Stimulated activated CD4-positive, alpha-beta T cell treated with anti-CD3 and anti-CD28 coated beads, Interleukin-1b, Interleukin-23, amount 100 ng/mL, for 48 hours (primary cell): ENCODE results near the gene OR2AE1.
"Not testable (repeated sequence)": the region's sequence is repeated elsewhere in the genome, so short reads cannot be mapped to it uniquely, and the experiment has no call there.

ENCODE experiments used
- DNase-seq: peaks from one replicate; pipeline ENCODE4 v3.0.0-alpha.2; 2020

The OR2AE1 gene, protein sequence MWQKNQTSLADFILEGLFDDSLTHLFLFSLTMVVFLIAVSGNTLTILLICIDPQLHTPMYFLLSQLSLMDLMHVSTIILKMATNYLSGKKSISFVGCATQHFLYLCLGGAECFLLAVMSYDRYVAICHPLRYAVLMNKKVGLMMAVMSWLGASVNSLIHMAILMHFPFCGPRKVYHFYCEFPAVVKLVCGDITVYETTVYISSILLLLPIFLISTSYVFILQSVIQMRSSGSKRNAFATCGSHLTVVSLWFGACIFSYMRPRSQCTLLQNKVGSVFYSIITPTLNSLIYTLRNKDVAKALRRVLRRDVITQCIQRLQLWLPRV

DNA sequence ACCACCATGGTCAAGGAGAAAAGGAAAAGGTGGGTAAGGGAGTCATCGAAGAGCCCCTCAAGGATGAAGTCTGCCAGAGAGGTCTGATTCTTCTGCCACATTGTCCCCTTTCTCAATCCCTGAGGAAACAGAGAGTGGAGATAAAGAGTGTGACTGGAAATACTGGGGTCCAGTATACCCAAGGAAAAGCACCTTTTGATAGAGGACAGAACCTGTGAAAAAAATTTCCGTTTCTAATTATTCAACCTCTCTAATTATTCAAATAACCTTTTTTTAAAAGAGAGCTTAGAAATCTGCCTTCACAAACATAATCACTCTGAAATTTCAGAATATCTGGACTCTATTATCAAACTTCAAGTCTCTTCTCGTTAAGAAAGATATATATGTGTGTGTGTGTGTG is at the start of gene OR2AE1:
Gene OR2AE1, minus strand, starts transcription at position 101 of the 400 bp plus-strand sequence. Its CDS starts 0 bp downstream, at position 101.
- DNase-seq: no peak

DNA sequence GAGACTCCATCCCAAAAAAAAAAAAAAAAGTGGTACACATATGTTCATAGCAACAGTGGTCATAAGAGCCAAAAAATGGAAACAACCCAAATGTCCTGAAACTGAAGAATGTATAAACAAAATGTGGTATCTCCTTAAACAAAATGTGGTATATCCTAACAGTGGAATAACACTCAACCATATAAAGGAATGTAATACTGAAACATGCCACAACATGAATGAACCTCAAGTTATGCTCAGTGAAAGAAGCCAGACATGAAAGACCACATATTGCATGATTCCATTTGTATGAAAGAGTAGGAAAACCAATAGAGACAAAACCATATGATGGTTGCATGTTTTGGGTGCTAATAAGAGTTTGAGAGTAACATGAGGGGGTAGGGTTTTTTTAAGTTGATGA is 49.5 kb upstream of the OR2AE1 start:
- no peak for DNase-seq

DNA sequence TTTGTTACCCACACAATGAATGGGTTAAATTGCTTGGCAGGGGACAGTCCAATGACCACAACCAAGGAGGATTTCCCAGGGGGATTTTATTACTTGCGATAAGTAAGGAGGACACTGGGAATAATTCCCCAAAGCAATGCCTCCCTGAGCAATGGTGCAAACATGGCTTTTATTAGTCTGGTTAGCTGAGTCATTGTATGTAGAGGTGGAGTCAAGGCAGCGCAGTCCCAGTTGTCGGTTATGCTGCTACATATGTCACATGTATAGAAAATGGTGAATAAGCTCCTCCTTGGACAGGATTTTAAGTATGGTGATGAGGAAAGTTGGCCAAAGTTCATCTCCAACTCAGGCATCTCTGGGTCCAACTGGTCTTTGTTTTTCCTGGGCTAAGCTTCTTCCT is 46.4 kb upstream of the OR2AE1 start:
- no peak for DNase-seq

DNA sequence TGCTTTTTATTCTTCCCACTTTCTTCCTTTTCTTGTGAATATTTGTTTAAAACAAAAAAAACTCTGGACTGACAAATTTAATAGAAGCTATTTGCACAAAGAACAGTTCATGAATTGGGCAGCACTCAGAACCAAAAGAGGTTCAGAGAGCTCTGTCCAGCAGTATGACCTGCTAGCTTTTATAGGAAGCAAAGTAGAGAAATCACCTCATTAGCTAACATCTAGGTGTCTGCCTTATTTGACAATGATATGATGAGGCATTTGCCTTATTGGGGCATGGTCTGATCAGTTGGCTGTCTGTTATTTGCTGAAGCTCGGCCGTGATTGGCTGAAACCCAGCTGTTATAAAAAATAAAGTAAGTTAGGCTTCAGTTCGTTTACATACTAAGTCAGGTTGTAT is 43.3 kb upstream of the OR2AE1 start:
- no peak for DNase-seq

DNA sequence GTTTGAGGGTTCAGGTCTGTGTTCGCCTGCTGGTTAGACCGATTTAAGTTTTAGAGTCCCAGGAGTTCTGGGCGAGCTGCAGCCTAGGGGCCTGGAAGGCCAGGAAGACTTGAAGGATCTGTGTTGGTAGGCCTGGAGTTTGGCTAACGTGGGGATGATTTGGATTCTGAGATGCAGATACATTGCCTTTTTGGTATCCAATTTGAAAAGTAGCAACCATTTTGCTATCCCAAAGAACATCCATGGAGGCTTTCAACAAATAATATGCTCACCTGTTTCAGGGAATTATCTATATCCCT is 42.9 kb upstream of the OR2AE1 start:
- DNase-seq: no peak

DNA sequence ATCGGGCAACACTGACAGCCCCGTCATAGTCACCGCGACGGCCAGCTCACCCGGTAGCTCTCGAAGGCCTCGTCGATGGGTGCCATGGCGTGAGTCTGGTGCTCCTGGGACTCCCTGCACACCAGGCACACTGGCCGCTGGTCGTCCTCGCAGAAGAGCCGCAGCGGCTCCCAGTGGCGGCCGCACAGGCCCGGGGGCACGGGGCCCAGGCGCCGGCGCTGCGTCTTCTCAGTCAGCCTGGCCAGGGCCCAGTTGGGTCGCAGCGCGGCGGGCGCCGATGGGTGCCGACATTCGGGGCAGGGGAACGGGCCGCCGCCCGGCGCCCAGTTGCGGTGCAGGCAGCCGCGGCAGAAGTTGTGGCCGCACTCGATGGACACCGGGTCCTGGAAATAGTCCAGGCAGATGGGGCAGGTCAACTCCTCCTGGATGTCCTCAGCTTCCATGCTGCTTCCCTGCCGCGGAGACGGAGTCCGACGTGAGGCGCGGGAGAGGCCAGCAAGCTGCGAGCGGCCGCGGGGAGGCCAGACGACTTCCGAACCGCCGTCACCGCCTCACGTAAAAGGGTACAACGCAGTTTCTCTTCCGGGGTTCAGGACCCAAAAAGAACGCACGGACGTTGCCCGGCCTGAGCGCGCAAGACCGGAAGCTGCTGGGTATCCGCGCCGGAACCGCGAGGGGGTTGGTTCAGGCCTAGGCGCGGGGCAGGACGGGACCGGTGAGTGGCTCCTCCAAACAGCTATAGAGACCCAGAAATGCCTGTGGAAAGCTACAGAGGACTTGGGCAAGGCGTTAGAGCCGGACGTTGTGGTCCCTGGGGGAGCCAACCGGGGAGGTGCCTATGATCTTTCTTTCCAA is 42.4 kb upstream of the OR2AE1 start, which contains the start of gene TRIM4:
Gene TRIM4, minus strand, starts transcription at position 572 of the 855 bp plus-strand sequence. Its CDS starts 129 bp downstream, at position 443.
- DNase-seq: peak; percentile 93

DNA sequence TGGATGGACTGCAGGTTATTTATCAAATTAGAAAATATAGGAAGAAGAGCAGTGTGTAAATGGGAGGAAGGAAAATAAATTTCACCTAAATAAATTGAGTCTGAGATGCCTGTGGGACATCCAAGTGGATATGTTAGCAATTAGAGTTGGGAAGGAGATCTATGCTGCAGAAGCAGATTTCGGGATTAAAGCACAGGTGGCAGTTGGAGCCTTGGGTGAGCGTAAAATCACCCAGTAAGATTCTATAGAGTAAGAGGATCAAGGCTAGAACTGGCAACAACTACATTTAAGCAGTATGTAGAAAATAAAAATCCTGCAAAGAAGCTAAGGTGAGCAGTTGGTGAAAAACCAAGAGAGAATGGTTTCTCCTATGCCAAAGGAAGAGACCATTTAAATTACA is 34.1 kb upstream of the OR2AE1 start:
- no peak for DNase-seq

DNA sequence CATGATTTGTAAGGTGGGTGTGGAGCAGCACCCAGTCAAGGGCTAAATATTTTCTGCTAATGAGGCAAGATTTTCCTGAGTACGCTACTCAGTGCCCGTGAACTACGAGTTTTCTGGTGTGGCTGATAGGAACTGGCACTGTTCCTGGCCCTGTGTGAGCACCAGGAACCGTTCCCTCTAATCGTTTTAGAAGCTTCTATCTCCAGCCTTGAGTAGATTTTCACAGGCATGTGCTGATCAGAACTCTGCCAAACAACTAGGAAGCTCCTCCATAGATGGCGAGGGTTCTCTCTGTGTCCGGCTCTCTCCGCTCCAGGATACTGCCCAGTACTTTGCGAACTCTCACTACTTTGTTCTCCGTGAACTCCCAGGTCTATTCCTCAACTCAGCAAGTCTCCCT is 24.7 kb upstream of the OR2AE1 start:
- no peak for DNase-seq

DNA sequence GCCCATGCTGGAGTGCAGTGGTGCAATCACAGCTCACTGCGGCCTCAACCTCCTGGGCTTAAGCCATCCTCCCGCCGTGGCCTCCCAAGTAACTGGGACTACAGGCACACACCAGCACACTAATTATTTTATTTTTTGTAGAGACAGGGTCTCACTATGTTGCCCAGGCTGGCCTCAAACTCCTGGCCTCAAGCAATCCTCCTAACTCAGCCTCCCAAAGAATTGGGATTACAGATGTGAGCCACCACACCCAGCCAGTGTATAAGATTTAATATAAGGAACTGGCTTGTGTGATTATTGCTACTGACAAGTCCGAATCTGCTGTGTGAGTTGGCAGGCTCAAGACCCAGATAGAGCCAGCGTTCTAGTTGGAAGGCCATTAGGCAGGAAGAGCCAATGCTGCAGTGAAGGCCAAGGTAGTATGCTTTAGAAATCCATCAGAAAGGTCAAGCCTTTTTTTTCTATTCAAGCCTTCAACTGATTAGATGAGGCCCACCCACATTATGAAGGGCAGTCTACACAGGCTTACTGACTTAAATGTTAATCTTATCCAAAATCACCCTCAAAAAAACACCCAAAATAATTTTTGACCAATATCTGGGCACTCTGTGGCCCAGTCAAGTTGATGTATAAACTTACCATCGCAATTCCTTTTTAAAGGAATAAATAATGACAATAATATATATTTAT is 23.1 kb upstream of the OR2AE1 start:
- no peak for DNase-seq

DNA sequence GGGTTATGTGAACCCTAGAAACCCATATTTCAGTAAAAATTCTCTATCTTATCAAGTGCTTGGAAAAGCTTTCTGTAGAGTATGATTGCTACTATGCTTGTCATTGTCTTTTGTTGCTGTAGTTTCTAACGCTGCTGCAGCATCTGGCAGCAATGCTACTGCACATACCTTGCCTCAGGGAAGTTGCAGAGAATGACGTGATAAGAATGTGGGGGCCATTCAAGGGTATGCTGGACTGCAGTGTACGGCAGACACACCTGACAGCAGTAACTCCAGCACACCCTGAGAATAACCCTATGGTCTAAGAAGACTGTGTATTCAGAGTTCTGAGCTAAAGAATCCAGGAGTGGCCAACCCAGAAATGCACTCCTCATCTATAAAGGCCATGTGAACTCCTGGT is 22.0 kb upstream of the OR2AE1 start:
- no peak for DNase-seq

DNA sequence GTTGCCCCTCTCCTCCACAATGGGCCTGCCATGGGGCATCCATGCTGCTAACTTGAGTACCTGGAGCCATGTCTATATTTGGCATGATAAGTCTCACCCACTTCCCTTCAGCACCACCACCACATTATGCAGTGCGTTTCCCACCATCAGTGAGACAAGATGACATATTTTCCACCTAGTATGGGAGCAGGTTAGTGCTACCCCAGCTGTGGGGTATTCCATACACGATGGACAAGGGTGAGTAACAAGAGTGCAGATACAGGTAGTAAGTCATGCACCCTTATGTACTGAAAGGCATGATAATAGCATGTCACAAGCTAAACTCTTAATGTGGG is 21.2 kb upstream of the OR2AE1 start:
- no peak for DNase-seq

DNA sequence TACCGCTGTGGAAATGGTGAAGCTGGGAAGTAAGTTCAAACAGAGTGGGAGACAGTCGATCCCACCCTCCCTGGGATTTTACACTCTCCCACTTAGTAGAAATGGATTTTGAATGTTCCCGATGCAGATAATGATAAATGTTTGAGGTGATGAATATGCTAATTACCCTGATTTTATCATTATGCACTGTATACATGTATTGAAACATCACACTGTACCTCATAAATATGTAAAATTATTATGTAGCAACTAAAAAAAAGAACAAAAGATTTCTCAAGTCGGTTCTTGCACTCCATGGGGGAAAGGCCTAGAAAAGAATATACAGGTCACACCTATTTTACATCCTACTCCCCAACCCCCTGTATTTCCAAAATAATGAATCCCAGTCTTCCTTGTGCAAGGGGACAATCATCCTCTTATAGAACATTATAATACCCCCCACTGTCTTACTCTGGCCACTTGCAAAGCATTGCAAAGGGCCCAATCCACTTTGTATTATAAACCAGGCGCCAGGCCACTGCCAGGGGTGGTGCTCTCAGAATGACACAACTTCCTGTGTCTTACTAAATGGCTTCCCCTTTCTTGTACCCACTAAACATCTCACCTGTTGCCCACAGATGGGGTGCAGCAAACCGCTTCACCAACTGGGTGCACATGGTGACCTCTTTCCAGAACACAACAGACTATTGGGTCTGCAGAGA is 20.6 kb upstream of the OR2AE1 start:
- no peak for DNase-seq

DNA sequence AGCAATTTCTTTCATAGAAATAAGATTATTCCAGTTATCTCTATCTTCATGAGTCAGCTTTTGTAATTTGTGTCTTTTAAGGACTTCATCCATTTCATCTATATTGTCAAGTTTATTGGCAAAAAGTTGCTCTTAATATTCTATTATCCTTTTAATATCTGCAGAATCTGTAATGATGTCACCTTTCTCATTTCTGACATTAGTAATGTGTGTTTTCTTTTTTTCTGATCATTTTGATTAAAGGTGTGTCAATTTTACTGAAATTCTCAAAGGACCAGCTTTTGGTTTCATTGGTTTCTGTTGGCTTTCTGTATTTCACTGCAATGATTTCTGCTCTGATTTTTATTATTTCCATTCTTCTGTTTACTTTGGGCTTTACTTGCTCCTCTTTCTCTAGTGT is 17.9 kb upstream of the OR2AE1 start:
- no peak for DNase-seq

DNA sequence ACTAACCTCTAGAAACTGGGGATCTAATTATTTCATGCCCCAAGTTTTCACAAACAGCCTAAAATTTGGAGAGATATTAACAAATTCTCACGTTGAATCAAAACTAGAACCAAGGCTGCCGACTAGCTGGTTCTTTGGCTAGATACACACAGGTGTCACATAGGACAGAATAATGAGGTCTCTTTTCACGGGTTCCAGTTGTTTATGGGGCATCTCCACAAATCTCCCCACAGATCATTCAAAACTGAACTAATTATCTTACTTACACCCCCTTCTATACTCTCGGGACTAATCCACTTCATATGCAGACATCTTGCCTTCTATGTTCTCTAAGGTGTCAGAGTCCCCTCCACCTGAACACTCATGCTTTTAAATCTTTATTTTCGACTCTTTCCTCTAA is 16.4 kb upstream of the OR2AE1 start:
- no peak for DNase-seq

DNA sequence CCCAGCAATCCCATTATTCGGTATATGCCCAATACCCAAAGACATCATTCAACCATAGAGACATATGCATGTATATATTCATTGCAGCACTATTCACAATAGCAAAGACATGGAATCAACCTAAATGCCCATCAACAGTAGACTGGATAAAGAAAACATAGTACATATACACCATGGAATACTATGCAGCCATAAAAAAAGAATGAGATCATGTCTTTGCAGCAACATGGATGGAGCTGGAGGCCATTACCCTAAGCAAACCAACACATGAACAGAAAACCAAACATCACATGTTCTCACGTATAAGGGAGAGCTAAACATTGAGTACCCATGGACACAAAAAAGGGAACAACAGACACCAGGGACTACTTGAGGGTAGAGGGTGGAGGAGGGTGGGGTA is 13.5 kb upstream of the OR2AE1 start:
- not testable (repeated sequence) for DNase-seq

DNA sequence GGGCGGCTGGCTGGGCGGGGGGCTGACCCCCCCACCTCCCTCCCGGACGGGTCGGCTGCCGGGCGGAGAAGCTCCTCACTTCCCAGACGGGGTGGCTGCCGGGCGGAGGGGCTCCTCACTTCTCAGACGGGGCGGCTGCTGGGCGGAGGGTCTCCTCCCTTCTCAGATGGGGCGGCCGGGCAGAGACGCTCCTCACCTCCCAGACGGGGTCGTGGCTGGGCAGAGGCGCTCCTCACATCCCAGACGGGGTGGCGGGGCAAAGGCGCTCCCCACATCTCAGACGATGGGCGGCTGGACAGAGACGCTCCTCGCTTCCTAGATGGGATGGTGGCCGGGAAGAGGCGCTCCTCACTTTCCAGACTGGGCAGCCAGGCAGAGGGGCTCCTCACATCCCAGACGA is 11.5 kb upstream of the OR2AE1 start:
- DNase-seq: not testable (repeated sequence)

DNA sequence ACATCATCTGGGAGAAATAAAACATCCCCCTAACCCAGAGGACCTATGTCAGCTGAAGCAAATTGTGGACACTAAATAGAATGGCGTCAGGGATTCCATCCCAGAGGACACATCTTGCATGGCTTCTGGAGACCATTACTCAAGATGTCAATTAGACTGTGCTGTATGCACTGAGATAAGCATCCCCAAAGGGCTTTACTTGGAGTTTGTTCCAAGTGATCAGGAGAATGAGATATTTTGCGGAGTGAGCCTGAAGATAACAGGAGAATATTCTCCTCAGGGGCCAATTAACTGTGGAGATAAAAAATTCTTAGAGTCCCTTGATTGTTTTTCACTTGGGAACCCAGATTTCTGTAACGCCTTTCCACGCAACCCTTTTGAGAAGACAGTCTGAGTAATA is 4.5 kb upstream of the OR2AE1 start:
- DNase-seq: no peak

DNA sequence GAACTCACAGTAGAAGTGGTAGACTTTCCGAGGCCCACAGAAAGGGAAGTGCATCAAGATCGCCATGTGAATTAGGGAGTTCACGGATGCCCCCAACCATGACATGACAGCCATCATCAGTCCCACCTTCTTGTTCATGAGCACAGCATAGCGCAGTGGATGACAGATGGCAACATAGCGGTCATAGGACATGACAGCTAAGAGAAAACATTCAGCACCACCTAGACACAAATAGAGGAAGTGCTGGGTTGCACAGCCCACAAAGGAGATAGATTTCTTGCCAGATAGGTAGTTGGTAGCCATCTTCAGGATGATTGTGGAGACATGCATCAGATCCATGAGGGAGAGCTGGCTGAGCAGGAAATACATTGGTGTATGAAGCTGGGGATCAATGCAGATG is 342 bp downstream of the OR2AE1 start:
- no peak for DNase-seq

DNA sequence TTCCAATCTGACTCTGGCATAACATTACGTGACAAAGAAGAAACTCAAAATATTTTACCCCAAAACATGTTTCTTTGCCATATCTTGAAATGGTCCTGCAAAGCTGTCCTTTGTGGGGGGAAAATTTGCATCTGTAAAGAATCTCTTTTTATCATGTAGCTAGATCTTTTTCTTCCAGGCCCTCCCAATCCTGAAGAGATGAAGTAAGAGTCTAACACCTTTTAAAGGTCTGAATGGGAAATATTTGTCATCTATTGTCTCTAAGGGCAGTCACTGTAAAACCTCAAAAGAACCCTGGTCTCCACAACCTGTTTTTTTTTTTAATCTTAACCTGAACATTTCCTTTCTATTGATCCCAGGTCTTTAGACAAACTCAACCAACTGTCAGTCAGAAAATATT is 8.6 kb downstream of the OR2AE1 start:
- DNase-seq: no peak

DNA sequence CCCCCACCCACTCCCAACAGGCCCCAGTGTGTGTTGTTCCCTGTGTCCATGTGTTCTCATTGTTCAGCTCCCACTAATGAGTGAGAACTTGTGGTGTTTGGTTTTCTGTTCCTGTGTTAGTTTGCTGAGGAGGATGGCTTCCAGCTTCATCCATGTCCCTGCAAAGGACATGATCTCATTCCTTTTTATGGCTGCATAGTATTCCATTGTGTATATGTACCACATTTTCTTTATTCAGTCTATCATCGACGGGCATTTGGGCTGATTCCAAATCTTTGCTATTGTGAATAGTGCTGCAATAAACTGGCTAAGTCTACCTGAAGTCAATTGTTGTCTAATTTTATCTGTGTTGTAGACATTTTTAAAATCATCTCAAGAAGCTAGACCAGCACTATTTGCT is 9.4 kb downstream of the OR2AE1 start:
- not testable (repeated sequence) for DNase-seq

DNA sequence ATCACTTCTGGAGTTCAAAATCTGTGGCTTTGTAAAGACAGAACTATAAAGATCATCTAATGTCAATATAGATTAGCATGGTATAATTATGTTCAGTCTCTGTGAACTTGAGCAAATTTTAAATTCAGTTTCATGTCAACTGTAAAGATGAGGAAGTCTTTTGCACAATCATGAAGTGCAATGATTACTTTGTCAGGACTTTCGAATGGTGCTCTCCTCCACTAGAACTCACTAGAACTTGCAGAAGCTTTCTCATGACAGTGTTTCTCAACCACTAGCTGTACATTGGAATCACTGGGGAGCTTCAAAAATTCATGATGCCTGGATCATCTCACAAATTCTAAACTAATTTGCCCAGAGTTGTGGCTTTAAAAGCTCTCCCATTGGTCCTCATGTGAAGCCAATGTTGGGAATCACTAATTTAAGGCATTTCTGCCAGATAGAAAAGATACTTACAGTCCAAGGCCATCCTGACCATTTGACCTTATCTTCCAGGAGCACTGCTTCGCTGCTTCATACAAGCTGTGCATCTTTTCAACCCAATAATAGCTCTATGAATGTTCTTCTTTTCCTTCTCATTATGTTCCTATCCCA is 12.9 kb downstream of the OR2AE1 start:
- DNase-seq: no peak

DNA sequence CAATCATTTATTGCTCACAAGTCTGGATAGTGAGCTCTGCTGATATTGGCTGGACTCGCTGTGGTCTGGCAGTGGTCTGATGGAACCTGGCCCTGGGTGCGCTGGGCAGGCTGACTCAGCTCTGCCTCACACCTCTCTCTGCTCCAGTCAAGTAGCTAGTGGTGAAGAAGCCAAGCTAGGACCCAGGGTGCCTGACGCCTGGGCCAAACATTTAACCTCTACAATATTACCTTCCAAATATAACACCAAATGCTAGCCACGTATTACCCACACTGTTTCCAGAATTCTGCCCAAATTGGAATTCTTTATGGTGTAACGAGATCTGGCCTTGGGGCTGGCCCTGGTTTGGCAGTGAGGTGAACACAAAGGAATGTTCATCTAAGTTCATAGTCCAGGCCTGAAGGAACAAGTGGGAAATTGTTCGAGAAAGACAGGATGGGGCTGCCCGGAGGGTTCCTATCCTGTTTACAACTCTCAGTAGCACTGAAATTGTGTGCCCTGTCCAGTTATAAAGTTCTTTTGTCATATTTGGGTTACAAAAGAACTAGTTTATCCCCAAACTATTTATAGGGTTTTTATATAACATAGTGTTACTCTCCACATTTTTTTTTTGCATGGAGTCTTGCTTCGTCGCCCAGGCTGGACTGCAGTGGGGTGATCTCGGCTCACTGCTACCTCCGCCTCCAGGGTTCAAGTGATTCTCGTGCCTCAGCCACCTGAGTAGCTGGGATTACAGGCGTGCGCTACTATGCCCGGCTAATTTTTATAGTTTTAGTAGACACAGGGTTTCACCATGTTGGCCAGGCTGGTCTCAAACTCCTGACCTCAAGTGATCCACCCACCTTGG is 16.3 kb downstream of the OR2AE1 start:
- no peak for DNase-seq
